ENCODE results near the gene TRMT2A.

TRMT2A gene

DNA sequence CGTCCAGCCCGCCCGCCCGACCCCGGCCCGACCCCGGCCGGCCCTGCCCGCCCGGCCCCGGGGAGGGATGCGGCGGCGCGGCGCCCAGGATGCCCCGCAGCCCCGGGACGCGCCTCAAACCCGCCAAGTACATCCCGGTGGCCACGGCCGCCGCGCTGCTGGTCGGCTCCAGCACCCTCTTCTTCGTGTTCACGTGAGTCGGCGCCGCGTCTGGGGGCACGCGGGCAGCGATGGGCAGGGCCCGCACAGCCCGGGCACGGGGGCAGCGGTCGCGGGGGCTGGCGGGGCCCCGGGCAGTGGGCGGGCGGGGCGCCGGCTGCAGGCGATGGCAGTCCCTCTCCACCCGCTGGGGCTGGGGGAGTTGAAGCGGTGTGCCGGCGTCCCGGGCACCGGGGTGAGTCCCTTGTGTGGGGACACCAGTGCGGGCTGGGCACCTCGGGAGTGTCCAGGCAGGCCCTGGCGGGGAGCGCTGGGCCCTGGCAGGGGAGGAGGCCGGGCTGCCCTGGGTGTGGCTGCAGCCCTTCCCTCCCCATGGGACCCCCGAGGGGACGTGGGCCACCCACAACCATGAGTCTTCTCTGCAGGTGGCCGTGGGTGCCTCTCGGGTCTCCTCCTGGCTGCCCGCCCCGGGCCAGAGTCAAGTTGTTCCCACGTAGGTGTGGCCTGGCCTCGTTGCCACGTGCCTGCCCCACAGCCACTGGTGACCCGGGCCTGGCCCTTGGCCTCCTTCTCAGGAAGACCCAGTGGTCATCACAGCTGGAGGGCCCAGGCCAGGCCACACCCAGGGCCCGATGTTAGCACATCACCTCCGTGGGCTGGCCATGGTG, 15.0 kb upstream of the TRMT2A start:
- no peak for DNase-seq

GRCh38 chr22:20131597-20131858, 14.5 kb upstream of the TRMT2A start, which contains the start of gene ZDHHC8:
Gene ZDHHC8 (plus strand): TSS chr22:20131804. CDS start chr22:20131948, 144 bp downstream.
- no peak for DNase-seq

DNA sequence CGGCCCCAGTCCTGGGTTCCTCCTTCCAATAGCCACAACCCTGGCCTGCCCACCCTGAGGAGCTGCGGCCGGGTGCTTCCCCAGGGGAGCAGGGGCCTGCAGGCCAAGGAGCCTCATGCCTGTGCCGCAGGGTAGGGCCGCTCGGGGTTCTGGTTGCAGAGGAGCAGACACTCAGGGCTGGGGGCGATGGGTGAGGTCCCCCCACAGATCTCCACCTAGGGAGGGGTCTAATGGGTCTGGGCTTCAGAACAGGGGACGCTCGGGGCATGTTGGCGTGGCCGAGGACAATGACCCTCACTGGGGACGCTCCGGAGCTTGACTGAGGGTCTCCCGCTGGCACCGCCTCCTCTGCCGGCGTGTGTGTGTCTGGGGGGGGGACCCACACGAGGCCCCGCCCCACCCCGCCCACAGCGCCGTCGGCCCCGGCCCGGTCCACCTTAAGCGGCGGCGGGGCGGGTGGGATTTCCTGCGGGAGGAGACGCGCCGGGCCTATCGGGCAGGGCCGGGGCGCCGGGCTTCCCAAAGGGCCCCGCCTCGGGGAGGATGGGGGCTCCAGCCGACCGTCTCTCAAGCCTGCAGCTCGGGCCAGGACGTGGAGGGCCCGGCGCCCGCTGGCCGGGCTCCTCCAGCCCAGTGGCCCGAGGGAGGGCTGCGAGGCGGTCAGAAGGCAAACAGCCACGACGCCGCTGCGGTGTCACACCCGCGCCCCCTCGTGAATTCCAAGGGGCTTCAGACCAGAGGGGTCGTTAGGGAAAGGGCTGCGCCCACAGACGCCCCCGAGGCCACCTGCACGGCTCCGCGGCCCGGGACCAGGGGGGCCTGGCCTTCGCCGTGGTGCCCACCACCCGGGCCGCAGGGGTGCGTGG, 13.9 kb upstream of the TRMT2A start:
- DNase-seq: no peak

DNA sequence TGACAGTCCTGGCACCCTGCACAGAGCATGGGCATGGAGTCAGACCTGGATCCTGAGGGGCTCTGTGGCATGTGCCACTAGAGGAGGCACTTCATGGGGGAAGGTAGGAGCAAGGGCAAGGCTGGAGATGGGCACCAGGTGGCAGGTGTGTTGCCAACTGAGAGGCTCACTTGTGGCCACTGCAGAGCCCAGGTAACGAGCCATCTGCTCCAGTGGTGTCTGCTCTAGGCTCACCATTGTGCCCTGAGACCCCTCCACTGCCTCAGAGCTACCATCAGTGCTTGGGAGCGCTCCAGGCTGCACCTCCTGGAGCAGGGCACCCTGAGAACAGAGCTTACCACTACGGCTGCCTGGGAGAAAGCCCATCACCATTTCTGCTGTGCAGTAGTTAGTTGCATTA, 13.3 kb upstream of the TRMT2A start:
- no peak for DNase-seq

- DNase-seq: no peak
Measured at GRCh38 chr22:20129747-20130014, 12.7 kb upstream of the TRMT2A start.

DNA sequence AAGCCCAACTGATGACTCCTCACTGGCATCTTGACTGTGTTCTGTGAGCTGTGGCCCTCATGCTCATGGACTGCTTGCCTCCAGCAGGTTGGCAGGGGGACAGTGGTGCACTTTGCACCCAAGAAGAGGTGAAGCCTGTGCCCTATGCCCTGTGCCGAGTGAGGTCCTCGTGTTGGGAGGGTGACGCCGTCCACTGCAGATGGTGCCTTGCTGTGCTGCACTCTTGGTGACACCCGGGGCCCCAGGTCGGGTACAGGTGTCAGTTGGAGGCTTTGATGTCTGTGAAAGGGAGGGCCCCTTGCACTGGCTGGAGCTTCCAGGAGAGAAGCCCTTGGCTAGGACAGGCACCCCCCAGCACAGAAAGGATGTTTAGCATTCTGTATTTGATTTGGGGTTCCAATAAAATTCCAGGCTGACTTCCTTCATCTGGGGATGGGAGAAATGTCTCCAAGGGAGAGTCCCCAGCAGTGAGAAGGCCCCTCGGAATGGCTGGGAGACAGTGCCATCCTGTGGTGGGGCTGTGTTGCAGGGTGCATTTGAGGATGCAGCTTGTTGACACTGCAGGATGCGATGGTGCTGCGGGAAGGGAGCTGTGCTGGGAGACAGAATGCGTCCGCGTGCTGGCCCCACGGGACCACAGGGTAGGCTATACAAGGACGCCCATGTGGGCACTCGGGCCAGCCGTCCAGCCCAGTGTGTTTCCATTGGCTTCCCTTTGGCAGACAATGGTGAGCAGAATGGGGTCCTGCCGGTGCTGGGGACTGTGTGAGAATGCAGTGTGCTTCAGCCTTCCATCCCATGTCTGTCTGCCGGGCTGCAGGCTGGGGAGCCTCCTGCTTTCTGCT, 12.1 kb upstream of the TRMT2A start:
- no peak for DNase-seq

DNA sequence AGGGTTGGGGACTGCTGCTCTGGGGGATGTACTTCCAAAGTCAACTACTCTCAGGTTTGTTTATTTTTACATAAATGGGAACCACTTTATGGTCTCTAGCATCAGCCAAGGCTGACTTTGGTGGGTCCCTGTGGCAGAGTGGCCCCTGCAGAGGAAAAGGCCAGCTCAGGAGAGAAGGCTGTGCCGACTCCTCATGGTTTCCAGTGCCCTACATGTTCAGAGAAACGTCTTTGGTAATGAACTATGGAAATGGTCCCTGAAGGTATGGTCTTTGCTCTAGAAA, 11.5 kb upstream of the TRMT2A start:
- no peak for DNase-seq

GRCh38 chr22:20127869-20128618, 11.0 kb upstream of the TRMT2A start:
- DNase-seq: no peak

DNA sequence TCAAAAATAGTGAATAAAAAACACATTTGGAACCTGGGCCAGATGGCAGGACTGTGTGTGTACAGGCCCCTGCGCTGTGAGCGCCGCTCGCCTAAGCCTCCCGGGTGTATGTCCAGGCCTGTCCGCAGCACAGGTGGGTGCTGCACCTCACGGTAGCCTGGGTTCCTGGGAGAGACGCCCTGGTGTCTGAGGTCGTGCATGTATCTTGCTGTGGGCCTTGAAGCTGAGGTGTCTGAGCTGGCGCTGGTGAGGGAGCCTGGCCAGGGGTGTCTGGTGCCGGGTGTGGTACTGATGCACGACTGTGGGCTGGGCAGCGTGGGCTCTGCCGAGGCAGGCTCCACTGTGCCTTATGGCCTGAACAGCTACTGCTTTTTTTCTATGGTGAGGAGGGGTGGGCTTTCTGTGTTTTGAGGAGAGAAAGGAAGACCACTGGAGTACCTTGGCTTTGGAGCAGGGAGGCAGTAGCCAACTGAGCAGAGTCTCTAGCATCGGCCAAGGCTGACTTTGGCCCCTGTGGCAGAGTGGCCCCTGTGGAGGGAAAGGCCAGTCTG, 10.4 kb upstream of the TRMT2A start:
- no peak for DNase-seq

GRCh38 chr22:20126284-20127029, 9.4 kb upstream of the TRMT2A start:
- no peak for DNase-seq

DNA sequence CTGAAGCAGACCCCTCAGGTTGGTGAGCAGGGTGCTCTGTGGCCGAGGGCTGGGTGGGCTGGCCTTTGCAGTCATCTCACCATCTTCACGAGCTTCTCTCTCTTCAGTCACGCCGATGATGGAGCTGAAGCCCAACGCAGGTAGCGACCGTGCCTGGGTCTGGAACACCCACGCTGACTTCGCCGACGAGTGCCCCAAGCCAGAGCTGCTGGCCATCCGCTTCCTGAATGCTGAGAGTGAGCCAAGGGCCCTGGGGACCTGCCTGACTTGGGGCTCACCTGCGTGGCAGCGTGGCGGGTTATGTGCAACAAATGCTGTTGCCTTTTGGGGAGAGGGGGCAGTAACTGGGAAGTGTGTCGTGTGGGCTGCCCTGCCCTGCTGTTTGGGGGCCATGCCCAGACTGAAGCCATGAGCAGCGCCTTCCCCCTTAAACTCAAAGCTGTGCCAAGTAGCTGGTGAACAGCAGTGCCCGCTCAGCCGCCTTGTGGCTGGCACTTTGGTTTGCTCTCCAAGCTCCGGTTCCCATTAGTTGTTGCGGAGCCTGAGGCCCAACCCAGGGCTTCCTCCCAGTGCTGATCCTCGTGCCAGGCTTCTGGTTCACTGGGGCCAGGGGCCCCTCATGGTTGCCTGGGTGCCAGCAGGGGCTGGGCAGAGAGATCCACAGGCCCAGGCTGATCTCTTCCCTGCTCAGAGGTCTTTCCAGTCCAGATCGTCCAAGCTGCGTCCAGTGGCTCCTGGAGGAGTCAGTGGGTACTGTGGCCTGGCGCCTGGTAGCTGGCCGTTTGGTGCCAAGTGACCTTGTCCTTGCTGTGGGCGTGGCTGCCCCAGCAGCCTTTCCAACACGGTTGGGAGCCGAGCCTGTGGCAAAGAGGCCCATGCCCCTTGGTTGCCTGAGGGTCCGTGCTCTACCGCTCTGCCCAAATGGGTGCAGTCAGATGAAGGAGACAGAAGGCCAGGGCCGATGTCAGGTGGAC, 8.5 kb upstream of the TRMT2A start:
- no peak for DNase-seq

- DNase-seq: no peak
Measured at GRCh38 chr22:20124083-20124787, 7.2 kb upstream of the TRMT2A start.

DNA sequence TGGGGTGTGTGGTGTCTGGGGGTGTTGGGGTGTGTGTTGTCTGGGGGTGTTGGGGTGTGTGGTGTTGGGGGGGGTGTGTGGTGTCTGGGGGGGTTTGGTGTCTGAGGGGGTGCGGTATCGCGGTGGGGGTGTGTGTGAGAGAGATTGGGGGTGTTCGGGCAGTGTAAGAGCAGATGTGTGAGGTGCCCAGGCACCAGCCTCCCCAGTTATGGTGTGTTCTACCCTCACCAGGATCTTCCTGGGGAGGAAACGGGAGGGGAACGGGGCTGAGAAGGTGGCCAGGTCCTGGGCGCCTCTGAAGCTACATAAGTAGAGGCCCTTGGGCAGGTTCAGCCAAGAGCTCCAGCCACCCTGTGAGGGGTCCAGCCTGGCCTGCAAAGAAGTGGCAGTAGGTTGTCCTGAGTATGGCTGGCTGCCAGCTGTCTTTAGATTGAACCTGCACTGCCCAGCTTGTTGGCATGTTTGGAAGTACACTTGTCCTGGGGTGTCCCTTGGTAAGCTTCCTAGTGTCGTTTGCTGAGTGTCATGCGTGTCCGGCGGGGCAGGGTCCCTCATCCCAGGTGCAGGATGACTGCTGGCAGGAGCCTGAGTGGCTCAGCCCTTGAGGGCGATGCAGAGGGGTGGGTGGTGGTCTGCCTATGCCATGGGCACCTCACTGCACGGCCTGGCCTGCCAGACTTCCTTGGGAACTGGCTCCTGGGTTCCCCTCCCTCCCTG, 6.5 kb upstream of the TRMT2A start:
- no peak for DNase-seq

DNA sequence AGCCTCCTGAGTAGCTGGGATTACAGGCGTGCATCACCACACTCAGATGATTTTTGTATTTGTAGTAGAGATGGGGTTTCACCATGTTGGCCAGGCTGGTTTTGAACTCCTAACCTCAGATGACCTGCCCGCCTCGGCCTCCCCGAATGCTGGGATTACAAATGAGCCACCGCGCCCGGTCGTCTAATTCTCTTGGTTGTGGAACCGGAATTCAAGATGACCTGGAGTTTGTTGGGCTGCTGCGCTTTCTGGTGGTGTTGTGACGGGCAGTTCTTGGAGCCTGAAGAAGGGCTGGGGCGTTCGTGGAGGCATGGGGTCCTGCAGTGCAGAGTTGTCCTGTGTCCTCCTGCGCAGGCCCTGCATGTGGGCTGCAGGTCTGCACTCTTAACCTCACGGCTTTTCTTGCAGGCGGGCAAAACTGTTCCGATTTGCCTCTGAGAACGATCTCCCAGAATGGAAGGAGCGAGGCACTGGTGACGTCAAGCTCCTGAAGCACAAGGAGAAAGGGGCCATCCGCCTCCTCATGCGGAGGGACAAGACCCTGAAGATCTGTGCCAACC, 4.9 kb upstream of the TRMT2A start:
- no peak for DNase-seq

- DNase-seq: no peak
Measured at GRCh38 chr22:20118300-20119020, 1.4 kb upstream of the TRMT2A start.

- DNase-seq: no peak
Measured at GRCh38 chr22:20117633-20118299, 740 bp upstream of the TRMT2A start.

GRCh38 chr22:20116376-20116950, 563 bp downstream of the TRMT2A start:
- DNase-seq: no peak

Measured in NCI-H748 treated with DMSO at 0.1 percent for 48 hours (cell line).